Measurements from ENCODE around the gene MFNG.

- TF ChIP-seq, protein P1, sequence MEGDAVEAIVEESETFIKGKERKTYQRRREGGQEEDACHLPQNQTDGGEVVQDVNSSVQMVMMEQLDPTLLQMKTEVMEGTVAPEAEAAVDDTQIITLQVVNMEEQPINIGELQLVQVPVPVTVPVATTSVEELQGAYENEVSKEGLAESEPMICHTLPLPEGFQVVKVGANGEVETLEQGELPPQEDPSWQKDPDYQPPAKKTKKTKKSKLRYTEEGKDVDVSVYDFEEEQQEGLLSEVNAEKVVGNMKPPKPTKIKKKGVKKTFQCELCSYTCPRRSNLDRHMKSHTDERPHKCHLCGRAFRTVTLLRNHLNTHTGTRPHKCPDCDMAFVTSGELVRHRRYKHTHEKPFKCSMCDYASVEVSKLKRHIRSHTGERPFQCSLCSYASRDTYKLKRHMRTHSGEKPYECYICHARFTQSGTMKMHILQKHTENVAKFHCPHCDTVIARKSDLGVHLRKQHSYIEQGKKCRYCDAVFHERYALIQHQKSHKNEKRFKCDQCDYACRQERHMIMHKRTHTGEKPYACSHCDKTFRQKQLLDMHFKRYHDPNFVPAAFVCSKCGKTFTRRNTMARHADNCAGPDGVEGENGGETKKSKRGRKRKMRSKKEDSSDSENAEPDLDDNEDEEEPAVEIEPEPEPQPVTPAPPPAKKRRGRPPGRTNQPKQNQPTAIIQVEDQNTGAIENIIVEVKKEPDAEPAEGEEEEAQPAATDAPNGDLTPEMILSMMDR (IDR thresholded peaks at IDR 0.05 in 2 of 3, conservative IDR thresholded peaks at IDR 0.05 in 1 of 3; ENCODE audit: borderline replicate concordance in 1 of 3, insufficient read depth in 1 of 3, low read depth in 2 of 3, low read length in 2 of 3), result no peak
- no peak for TF ChIP-seq JUND (IDR thresholded peaks at IDR 0.05)
- no peak for TF ChIP-seq POLR2A (IDR thresholded peaks at IDR 0.05; ENCODE audit: borderline replicate concordance, extremely low read depth, insufficient read depth, insufficient read length)
- TF ChIP-seq, protein P2, sequence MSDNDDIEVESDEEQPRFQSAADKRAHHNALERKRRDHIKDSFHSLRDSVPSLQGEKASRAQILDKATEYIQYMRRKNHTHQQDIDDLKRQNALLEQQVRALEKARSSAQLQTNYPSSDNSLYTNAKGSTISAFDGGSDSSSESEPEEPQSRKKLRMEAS (IDR thresholded peaks at IDR 0.05), result no peak
- TF ChIP-seq FOSL1 (IDR thresholded peaks at IDR 0.05; ENCODE audit: low read depth), result no peak
- TF ChIP-seq RAD21 (IDR thresholded peaks at IDR 0.05; ENCODE audit: low read depth), result no peak
- TF ChIP-seq POLR2AphosphoS5 (IDR thresholded peaks at IDR 0.05; ENCODE audit: low read depth, low read length), result no peak
- no peak for TF ChIP-seq SRF (IDR thresholded peaks at IDR 0.05; ENCODE audit: low read depth)
- TF ChIP-seq, protein P3, sequence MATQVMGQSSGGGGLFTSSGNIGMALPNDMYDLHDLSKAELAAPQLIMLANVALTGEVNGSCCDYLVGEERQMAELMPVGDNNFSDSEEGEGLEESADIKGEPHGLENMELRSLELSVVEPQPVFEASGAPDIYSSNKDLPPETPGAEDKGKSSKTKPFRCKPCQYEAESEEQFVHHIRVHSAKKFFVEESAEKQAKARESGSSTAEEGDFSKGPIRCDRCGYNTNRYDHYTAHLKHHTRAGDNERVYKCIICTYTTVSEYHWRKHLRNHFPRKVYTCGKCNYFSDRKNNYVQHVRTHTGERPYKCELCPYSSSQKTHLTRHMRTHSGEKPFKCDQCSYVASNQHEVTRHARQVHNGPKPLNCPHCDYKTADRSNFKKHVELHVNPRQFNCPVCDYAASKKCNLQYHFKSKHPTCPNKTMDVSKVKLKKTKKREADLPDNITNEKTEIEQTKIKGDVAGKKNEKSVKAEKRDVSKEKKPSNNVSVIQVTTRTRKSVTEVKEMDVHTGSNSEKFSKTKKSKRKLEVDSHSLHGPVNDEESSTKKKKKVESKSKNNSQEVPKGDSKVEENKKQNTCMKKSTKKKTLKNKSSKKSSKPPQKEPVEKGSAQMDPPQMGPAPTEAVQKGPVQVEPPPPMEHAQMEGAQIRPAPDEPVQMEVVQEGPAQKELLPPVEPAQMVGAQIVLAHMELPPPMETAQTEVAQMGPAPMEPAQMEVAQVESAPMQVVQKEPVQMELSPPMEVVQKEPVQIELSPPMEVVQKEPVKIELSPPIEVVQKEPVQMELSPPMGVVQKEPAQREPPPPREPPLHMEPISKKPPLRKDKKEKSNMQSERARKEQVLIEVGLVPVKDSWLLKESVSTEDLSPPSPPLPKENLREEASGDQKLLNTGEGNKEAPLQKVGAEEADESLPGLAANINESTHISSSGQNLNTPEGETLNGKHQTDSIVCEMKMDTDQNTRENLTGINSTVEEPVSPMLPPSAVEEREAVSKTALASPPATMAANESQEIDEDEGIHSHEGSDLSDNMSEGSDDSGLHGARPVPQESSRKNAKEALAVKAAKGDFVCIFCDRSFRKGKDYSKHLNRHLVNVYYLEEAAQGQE (IDR thresholded peaks at IDR 0.05; ENCODE audit: low read depth), result no peak
- no peak for TF ChIP-seq EZH2phosphoT487 (IDR thresholded peaks at IDR 0.05; ENCODE audit: borderline replicate concordance)
- TF ChIP-seq SP1 (IDR thresholded peaks at IDR 0.05; ENCODE audit: low read depth), result no peak
- no peak for TF ChIP-seq EZH2 (IDR thresholded peaks at IDR 0.05)
These were observed 64.7 kb downstream of the MFNG start for GRCh38 chr22:37421468-37421877.

Measured in HCT116 (cell line).